C4-2B (cell line): ENCODE measurements around the gene THAP7.

Experiments used
- CTCF ChIP-seq: fragments of 450-650 bp; conservative IDR thresholded peaks from 2 replicates; pipeline ENCODE4 v1.5.1; 2017; ENCODE audit warnings: mild to moderate bottlenecking
- ZFX ChIP-seq: fragments of 450-650 bp; IDR thresholded peaks from 2 replicates; pipeline ENCODE4 v1.6.1; 2017

- no peak for TF ChIP-seq CTCF
- no peak for TF ChIP-seq ZFX
Observed at GRCh38 chr22:20975541-20976290, 26.2 kb downstream of the THAP7 start.
